Left hindlimb (tissue), 1 donor: Measurements from ENCODE around the gene ARMC12.
A peak's percentile ranks its signal among the peaks of the same experiment; 100 is the strongest.
"Not testable (repeated sequence)": the region's sequence is repeated elsewhere in the genome, so short reads cannot be mapped to it uniquely, and the experiment has no call there.

ENCODE experiments used
- DNase-seq: peaks from one replicate; pipeline ENCODE4 v3.0.0-alpha.2; 2018

Gene ARMC12, protein sequence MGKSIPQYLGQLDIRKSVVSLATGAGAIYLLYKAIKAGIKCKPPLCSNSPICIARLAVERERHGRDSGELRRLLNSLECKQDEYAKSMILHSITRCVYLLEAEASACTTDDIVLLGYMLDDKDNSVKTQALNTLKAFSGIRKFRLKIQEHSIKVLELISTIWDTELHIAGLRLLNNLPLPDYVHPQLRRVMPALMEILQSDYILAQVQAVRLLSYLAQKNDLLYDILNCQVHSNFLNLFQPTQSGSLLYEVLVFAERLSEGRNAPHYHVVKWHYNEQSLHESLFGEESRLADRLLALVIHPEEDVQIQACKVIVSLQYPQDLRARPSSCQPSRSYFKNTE

DNA sequence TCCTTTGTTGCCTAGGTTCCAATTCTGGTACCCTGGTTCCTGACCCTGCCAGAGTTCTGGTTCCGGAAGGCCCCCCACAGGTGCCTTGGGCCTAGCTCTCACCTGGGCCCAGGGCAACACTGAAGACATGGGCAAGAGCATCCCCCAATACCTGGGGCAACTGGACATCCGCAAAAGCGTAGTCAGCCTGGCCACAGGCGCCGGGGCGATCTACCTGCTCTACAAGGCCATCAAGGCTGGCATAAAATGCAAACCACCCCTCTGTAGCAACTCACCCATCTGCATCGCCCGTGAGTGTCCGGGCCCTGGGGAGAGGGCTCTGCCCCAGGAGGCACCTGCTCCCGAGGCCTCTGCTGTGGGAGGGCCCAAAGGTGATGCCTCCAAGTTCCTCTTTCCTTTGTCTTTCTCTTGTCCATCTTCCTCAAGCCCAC is at the start of gene ARMC12:
TSS of gene ARMC12 (plus strand) at position 51 of the 431 bp plus-strand sequence. CDS start at position 128, 77 bp downstream.
- no peak for DNase-seq

DNA sequence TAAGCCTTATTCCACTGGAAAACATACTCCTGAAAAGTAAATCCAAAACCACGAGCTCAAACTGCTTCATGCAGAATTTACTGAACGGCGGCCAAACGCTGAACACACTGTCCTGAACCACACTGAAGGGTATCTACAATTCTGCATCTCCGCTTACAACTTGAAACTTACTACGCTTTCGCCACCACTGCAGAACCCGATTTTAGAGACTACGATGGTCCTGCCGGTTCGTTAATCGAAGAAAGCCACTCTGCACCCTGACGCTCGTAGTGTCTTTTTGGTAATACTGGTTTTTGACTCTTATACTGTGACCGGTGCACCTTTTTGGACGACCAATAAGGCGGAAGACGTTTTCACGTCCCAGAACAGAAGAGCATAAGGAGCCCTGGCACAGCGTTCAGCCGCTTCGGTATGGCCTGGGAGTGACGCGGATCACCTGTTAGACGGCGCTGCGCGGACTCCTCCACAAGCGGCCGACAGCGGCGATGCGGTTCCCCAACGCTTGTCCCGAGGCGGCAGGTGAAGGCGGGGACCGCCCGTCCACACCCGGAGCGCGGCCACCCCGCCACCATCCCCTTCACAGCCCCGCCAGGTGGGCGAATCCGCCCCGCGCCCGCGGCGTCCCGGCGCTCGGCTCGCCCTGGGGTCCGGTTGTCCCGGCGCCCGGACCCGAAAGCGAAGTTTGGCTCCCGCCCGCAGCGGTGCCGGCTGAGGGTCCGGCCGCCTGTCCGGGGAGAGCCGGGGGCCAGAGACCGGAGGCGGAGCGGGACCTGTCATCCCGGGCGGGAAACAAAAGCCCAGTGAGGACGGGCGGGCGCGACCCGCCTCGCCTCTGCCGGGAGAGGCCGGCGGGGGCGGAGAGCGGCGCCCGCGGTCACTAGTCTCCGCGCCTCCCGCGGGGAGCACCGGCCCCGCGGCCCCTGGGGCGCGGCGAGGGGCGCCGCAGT is 48.9 kb upstream of the ARMC12 start:
- DNase-seq = peak; percentile 65

DNA sequence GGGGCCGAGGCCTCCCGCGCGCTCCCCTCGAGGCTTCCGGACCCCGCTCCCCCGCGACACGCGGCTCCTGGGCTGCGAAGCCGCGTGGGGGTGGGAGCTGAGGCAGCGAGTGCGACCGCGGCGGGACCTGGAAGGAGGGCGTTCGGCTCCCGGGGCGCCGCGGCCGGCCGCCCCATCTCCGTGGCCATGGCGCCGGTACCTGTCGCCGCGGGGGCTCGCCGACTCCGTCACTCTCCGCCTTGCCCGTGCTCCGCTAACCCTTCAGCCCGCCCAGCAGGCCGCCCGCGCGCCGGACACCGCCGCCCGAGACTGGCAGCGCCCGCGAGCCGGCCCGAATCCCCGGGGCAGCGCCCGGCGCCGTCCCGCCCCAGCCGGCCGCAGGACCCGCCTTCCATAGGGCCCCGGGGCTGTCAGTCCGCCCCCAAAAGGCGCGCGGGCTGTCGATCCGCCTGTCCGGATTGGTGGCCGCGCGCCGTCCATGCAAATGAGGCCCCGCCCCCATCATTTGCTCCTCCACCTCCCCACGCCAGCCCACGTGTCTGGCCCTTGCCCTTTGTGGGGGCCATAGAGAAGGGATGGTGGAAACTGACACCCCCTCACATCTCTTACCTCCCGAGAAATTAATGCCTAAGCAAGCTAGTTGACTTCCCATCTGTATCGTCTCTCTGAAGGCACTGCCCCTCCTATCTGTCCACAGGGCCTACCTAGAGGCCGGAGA is 48.1 kb upstream of the ARMC12 start, which contains the start of gene FKBP5:
TSS of gene FKBP5 (minus strand) at position 311 of the 718 bp plus-strand sequence. CDS start 46,091 bp downstream, outside the sequence.
- DNase-seq = peak; percentile 92

DNA sequence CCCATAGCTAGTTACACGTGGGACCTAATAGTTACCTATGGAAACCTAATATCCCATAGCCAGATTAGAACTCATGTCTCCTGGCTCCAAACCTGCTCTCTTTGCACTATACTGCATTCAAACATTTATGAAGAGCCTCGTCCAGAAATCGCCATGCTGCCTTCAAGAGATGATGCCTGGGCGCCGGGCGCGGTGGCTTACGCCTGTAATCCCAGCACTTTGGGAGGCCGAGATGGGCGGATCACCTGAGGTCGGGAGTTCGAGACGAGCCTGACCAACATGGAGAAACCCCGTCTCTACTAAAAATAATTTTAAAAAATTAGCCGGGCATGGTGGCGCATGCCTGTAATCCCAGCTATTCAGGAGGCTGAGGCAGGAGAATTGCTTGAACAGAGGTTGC is 46.8 kb upstream of the ARMC12 start:
- not testable (repeated sequence) for DNase-seq

DNA sequence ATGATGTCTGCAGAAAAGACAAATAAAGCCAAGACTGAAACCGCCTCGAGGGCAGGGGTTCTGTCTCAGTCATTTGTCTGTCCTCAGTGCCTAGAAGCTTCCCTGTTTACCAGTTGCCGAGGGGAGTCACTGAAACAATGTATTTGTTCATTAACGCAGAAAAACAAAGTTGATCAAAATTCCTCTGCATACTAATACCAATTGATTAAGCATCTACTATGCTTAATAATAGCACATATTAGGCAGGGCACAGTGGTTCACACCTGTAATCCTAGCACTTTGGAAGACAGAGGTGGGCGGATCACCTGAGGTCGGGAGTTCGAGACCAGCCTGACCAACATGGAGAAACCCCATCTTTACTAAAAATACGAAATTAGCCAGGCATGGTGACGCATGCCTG is 46.3 kb upstream of the ARMC12 start:
- DNase-seq = no peak

DNA sequence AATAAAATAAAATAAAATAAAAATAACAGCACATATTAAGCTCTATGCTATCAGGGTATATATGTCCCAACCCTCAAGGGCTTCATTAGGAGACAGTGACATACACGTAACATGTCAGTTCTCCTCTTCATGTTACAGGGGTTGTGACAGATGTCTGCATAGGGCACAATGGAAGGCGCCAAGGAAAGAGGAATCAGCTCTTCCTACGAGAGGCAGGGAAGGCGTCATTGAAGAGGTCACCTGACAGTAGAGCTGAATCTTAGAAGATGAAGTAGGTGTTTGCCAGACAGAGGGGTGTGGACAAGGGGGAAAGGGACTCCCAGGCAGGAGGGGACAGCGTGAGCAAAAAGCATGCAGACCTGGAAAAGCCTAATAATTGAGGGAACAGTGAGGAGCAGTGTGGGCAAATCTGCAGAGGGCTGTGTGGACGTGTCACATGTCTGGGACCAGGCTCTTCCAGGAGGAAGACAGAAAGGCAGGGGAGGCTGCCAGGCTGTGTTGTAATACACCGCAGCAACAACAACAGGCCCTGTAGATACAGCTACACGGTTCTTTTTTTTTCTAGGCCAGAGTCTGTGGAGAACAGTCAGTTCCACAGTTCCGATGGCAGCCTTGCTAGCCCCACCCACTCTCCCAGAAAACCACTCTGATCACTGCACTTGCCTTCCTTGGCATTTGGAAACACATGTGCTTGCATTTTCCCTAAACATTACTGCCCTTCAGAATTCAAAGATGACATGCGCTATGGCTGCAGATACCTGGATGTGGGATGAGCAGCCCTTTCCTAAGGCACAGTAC is 45.6 kb upstream of the ARMC12 start:
- DNase-seq = peak; percentile 53

DNA sequence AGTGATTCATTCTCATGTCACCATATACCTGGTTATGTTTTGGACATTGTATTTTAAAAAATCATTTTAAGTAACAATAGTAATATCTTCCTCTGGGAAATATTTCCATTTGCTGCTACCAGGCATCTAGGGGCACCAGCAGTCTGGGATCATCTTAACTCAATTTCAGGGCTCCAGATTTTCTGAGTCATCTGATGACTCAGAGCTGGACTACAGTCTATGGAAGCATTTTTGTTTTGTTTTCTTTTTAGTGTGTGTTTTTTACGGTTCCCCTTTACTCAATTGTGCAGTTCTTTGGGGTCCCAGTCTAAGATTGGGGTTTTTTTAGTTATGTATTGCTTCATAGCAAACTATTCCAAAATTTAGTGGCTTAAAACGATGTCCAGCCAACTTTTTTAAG is 42.4 kb upstream of the ARMC12 start:
- no peak for DNase-seq

DNA sequence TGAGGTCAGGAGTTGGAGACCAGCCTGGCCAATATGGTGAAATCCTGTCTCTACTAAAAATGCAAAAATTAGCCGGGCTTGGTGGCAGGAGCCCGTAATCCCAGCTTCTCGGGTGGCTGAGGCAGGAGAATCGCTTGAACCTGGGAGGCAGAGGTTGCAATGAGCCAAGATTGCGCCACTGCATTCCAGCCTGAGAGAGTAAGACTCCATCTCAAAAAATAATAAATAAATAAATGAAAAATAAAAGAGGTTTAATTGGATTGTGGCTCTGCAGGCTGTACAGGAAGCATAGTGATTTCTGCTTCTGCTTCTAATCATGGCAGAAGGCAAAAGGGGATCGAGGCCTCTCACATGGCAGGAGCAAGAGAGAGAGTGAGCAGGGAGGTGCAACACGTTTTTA is 38.4 kb upstream of the ARMC12 start:
- not testable (repeated sequence) for DNase-seq

DNA sequence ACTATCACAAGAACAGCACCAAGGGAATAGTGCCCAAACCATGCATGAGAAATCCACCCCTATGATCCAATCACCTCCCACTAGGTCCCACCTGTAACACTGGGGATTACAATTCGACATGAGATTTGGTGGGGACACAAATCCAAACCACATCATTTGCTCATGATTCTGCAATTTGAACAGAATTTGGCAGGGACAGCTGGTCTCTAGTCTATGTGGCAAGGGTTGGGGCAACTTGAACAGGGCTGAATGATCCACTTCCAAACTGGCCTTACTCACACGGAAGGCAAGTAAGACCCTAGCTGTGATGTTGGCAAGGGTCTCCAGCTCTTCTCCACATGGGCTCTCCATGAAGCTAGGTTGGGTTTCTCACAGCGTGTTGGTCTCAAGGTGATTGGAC is 38.0 kb upstream of the ARMC12 start:
- DNase-seq = no peak

DNA sequence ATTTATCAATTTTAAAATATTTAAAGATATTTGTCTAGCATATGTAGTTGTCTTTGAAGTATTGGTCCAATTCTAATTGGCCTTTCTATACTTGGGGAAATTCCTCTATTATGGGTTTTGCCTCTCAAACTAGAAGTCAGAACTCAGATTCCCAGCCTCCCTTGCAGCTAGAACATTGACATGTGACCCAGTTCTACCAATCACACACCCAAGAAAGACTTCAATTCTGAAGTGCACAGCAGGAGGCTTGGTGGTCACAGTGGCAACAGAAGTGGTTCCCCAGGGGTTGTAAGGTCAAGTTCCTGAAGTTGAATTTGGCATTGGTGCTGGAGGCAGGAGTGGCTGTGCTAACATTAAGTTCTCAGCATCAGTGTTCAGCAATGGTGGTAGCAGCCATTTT is 33.3 kb upstream of the ARMC12 start:
- DNase-seq = no peak

DNA sequence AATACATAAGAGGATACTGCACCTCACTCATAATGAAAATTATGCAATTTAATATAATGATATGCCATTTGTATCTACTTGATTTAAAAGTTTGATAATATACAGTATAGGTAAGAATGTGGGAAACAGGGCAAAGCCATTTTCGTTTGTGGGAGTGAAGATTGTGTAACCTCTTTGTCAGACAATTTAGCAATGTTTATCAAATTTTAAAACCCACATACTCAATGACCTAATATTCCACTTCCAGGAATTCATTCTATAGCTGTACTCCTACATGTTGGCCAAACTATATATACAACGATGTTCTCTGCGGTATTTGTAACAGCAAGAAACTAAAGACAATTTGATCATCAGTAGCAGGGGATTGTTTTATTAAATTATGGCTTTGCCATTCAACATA is 30.4 kb upstream of the ARMC12 start:
- DNase-seq = no peak

DNA sequence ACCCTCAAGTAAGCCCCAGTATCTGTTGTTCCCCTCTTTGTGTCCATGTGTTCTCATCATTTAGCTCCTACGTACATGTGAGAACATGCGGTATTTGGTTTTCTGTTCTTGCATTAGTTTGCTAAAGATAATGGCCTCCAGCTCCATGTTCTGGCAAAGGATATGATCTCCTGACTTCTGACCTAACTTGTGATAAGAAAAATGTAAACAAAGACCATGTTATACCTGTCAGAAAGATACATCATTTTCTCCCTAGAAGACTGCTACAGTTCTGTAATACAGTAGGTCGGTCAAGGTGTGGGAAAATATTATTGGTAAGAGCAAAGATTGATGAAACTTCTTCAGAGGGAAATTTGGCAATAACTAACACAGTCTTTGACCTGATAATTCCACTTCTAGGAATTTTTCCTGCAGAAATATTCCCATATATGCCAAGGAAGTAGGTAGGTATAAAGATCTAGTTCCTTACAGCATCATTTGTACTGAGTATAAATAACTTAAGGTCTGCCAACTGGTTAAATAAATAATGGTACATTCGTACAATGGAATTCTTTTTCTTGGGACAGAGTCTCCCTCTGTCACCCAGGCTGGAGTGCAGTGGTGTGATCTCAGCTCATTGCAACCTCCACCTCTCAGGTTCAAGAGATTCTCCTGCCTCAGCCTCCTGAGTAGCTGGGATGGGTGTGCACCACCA is 29.0 kb upstream of the ARMC12 start:
- no peak for DNase-seq

DNA sequence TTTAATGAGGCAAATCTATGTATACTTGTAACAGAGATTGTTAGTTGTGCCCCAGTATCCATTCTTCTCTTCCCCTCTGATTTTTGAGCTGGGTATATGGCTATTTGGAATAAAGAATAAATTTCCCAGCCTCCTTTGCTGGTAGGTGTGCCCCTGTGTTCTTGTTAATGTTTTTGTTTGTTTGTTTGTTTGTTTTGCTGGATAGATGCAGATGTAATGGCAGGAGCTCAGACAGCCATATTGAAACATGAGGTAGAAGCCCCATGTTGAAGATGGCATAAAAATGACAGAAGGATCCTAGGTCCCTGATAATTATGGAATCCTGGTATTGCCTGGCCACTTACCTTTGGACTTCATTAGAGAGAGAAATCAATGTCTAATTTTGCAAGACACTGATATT is 28.2 kb upstream of the ARMC12 start:
- no peak for DNase-seq

DNA sequence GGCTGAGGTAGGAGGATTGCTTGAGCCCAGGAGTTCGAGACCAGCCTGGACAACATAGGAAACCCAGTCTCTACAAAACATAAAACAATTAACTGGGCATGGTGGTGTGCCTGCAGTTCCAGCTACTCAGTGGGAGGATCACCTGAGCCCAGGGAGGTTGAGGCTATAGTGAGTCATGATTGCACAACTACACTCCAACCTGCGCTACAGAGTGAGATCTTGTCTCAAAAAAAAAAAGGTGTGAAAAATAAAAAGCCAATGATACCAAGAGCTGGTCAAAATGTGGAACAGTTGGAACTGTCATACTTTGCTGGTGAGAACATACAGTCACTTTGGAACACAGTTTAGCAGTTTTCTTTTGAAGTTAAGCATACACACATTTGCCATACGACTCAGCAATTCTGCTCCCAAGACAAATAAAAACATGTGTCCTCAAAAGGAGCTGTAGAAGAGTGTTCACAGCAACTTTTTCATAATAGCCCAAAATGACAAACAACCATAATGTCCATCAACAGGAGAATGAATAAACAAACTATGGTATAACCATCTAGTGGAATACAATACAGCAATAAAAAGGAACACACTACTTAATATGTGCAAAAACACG is 26.5 kb upstream of the ARMC12 start:
- DNase-seq = no peak

DNA sequence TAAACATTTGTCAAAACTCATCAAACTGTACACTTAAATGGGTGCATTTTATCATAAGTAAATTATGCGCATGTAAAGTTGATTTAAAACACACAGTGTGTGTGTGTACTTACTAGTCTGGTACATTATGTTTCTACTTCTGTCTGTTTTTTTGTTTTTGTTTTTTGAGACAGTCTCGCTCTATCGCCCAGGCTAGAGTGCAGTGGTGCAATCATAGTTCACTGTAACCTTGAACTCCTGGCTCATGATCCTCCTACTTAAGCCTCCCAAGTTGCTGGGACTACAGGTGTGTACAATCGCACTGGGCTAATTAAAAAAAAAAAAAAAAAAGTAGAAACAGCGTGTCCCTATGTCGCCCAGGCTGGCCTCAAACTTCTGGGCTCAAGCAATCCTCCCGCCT is 25.1 kb upstream of the ARMC12 start:
- no peak for DNase-seq

DNA sequence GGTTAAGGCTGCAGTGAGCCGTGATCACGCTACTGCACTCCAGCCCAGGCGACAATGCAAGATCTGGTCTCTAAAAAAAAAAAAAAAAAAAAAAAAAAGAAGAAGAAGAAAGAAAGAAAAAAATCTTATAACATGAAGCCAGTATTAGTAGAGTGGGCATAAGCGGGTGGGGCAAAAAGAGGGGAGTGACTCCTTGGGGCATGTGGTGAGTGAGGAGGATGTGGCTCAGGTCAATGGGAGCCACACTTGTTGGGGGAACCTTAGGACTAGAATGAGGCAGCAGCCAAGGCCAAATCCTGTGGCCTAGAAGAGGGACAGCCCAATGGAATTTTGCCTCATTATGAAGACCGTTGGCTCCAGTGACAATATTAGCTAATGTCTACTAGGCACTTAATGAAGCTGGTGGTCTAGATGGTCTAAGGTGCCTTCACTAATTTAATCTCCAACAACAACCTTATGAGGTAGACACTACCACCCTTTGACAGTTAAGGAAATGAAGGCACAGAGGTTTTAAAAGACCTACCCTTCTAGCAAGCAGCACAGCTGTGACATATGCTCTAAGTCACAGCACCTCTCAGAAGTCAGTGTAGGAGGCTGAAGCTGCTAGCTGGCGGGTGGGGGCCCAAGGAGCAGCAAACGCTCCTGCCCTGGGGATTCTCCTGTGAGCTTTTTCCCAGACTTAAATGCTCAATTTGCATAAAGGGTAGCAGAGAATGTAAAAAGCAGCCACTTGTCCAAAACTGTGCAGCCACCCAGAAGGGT is 23.6 kb upstream of the ARMC12 start:
- DNase-seq = no peak

DNA sequence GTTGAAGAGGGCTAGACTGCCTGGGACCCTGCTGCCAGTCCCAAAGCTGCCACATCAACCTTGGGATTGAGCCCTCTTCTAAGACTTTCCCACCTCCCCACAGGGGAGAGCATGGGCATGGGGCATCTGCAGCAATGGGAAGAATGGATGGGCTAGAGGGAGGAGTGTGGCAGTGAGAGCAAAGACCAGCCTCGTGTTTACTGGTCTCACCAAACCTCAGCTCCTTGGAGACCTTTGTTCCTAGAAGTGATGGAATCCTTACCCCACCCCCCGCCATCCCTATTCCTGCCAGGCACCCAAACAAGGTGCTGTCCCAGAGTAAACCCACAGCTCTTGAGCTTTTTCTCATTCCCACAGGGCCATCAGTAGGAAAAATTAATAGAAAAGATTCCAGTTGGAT is 20.0 kb upstream of the ARMC12 start:
- DNase-seq = no peak

DNA sequence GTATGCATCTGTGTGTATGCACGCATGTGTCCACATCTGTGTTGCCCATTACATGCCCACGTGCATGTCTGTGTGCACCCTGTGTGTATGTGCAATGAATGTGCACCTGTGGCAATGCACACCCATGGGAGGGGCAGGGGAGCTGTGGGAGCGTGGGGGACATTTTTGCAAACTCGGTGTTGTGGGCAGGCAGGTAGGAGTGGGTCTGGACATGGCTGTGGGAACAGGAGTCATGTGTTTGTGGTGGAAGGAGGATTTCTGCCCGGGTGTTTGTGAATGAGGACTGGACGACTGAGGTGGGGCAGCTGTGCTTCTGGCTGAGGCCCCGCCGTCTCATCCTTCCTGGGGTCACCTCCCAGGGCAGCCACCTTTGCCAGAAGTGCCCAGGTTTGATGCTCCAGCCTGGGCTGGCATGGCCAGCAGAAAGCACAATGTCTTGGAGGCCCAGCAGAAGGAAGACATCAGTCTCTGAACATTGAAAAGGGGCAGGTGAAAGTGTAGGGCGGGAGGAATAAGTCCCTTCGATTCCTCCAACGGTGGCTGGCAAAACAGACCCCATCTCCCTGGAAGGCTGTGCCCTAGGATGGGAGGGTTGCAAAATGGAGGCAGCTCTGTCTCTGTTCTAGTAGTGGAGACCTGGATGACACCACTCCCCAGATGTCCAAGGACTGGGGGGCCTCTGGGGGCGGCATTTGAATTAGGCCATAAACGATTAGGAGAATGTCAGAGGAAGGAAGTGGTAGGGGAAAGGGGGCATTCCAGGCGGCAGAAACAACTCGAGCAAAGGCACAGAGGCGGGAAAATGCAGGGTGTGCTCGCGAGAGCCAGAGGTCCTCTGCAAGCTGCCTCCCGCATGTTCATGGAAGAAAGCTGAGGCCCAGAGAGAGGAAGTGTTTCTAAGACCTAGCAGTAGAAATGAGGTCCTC is 19.1 kb upstream of the ARMC12 start:
- no peak for DNase-seq

DNA sequence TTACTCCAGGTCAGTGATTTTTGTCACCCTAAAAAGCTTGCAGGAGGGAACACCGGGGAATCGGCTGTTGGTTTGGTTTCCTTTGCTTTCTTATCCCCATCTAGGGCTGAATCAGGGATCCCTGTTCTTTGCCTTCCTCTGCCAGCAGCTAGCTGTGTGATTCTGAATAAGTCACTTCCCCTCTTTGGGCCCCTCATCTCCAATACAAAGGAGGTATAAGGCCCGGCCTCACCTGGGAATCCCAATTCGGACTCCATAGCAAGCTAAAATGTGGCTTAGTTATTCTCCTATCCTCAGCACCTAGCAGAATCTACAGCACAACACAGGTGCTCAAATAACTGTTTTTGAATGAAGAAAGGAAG is 18.5 kb upstream of the ARMC12 start:
- DNase-seq = no peak
